B cell (primary cell): ENCODE measurements around the gene FOXF1. TPM values are rescaled to one million over a fixed set of nuclear protein-coding genes. Genes with fewer than 3 reads are reported as not detected.

Source experiments
- ATAC-seq: fragments of 200-7000 bp; cut with Tn5 transposase; one replicate; pipeline ENCODE4 v1.10.0; 2021; ENCODE audit warnings: low read depth, mild to moderate bottlenecking, moderate number of reproducible peaks, moderate library complexity
- CTCF ChIA-PET: fragments of 350-600 bp; sonication (Branson Sonifier 250); formaldehyde crosslinking; loops from one replicate; lab custom pipeline; 2021; ENCODE audit warnings: antibody characterized with exemption, inconsistent platforms; lab: Charles Lee
- POLR2A ChIA-PET: fragments of 350-600 bp; sonication (Branson Sonifier 250); formaldehyde crosslinking; loops from one replicate; lab custom pipeline; 2021; ENCODE audit warnings: antibody characterized with exemption; lab: Charles Lee
- DNase-seq: peaks from one replicate; pipeline ENCODE4 v3.0.0; 2013
- H2AFZ ChIP-seq: 2 replicates; pipeline ENCODE4 v1.6.1; 2012; ENCODE audit warnings: mild to moderate bottlenecking, low read depth, low read length; ENCODE audit not compliant: insufficient read depth, poor library complexity, severe bottlenecking
- H3K27ac ChIP-seq, 2 donors: 1 replicate in 1 of 2; 2 replicates in 1 of 2; pipeline ENCODE4 v1.5.1; 2012 to 2013; ENCODE audit warnings: low read length in 2 of 2, mild to moderate bottlenecking in 2 of 2, moderate library complexity in 1 of 2
- H3K27me3 ChIP-seq, 4 experiments: fragments of 200-600 bp in 1 of 4; sonication (generic) in 1 of 4; replicated peaks in 1 of 4; 1 replicate in 2 of 4; 2 replicates in 2 of 4; pipeline versions ENCODE4 v1.6.1 to v1.7.0; 2013 to 2016; ENCODE audit warnings: low read length in 3 of 4, mild to moderate bottlenecking in 2 of 4, mixed read lengths in 1 of 4, moderate library complexity in 1 of 4; ENCODE audit not compliant: insufficient read depth in 4 of 4, control insufficient read depth in 3 of 4; ENCODE audit errors: control extremely low read depth in 1 of 4
- H3K36me3 ChIP-seq, 2 experiments: replicated peaks in 1 of 2; 1 replicate in 1 of 2; 2 replicates in 1 of 2; pipeline versions ENCODE4 v1.6.1 to v1.7.1; 2013; ENCODE audit warnings: low read length in 1 of 2; ENCODE audit not compliant: insufficient read depth in 2 of 2, control insufficient read depth in 1 of 2; ENCODE audit errors: control extremely low read depth in 1 of 2, extremely low read depth in 1 of 2
- H3K4me1 ChIP-seq, 2 donors: fragments of 200-600 bp in 1 of 2; sonication (generic) in 1 of 2; 1 replicate in 1 of 2; 2 replicates in 1 of 2; pipeline versions ENCODE4 v1.5.1 to v1.6.1; 2013 to 2017; ENCODE audit warnings: low read length in 2 of 2; ENCODE audit not compliant: control insufficient read depth in 2 of 2, insufficient read depth in 2 of 2
- H3K4me2 ChIP-seq: replicated peaks from 2 replicates; pipeline ENCODE3; 2012; ENCODE audit warnings: mild to moderate bottlenecking, low read depth, low read length; ENCODE audit not compliant: poor library complexity, severe bottlenecking
- H3K4me3 ChIP-seq, 5 experiments: fragments of 200-600 bp in 1 of 5; sonication (generic) in 1 of 5; 1 replicate in 3 of 5; 2 replicates in 2 of 5; pipeline versions ENCODE4 v1.5.1 to v1.7.0; 2011 to 2016; ENCODE audit warnings: low read length in 4 of 5, mild to moderate bottlenecking in 4 of 5, low read depth in 2 of 5, control low read depth in 1 of 5, moderate library complexity in 1 of 5; ENCODE audit not compliant: insufficient read depth in 1 of 5; ENCODE audit errors: control extremely low read depth in 1 of 5, extremely low read depth in 1 of 5
- H3K79me2 ChIP-seq: fragments of 200-600 bp; sonication (generic); one replicate; pipeline ENCODE4 v1.6.0; 2016; ENCODE audit warnings: low read length; ENCODE audit not compliant: control insufficient read depth, insufficient read depth
- H3K9ac ChIP-seq: fragments of 200-600 bp; sonication (generic); 2 replicates; pipeline ENCODE4 v1.6.1; 2017; ENCODE audit warnings: mild to moderate bottlenecking, low read length, moderate library complexity
- H3K9me3 ChIP-seq, 3 donors: one replicate each; pipeline versions ENCODE4 v1.6.1 to v1.7.1; 2013; ENCODE audit warnings: low read length in 2 of 3; ENCODE audit not compliant: control insufficient read depth in 2 of 3, insufficient read depth in 1 of 3; ENCODE audit errors: control extremely low read depth in 1 of 3
- H4K20me1 ChIP-seq: 2 replicates; pipeline ENCODE4 v1.6.0; 2012; ENCODE audit warnings: mild to moderate bottlenecking, low read length; ENCODE audit not compliant: insufficient read depth, control insufficient read depth, poor library complexity, severe bottlenecking
- H3K27ac Mint-ChIP-seq: one replicate; pipeline ENCODE4 v1.8.0; 2021; ENCODE audit warnings: mixed read lengths
- H3K27me3 Mint-ChIP-seq: one replicate; pipeline ENCODE4 v1.8.0; 2021; ENCODE audit warnings: mixed read lengths
- H3K4me1 Mint-ChIP-seq: one replicate; pipeline ENCODE4 v1.8.0; 2021; ENCODE audit warnings: mixed read lengths
- H3K4me3 Mint-ChIP-seq: one replicate; pipeline ENCODE4 v1.8.0; 2021; ENCODE audit warnings: mixed read lengths
- H3K9me3 Mint-ChIP-seq: one replicate; pipeline ENCODE4 v1.8.0; 2022; ENCODE audit warnings: mixed read lengths; ENCODE audit not compliant: insufficient read depth
- CTCF ChIP-seq: fragments of 200-600 bp; IDR thresholded peaks from one replicate; pipeline ENCODE4 v1.8.0; 2022; ENCODE audit warnings: antibody characterized with exemption, mild to moderate bottlenecking
- EZH2 ChIP-seq: IDR thresholded peaks from 2 replicates; pipeline ENCODE4 v1.6.1; 2012; ENCODE audit warnings: borderline replicate concordance, low read depth, mild to moderate bottlenecking, moderate library complexity, low read length; ENCODE audit not compliant: insufficient read depth, poor library complexity, severe bottlenecking
- WGBS: methylation state at CpG from one replicate; pipeline ENCODE4 v1.1.5; 2013; ENCODE audit warnings: missing lambda C conversion rate; ENCODE audit not compliant: insufficient coverage; 5-methylcytosine and 5-hydroxymethylcytosine counted together
- intact Hi-C: fragments of 100-400 bp; cut with micrococcal nuclease; formaldehyde crosslinking; loops from one replicate; pipeline ENCODE4 v1.10.0; 2022
- polyA plus RNA-seq: library from polyadenylated mRNA; depleted of rRNA; stranded (reverse); fragments of >200 nt; gene quantifications from 2 replicates; pipeline ENCODE4 v1.2.3, GENCODE V29; 2012
- total RNA-seq, 2 donors: library from RNA; stranded (reverse); fragments of 120-200 nt in 1 of 2; gene quantifications; 1 replicate in 1 of 2; 2 replicates in 1 of 2; pipeline versions ENCODE4 v1.2.3 to v1.2.4, GENCODE V29; 2013 to 2022

Gene FOXF1
- total and polyA plus RNA-seq, 2 donors (not counting 1 experiment from before 2014, with no cell fraction given), result not detected

GRCh38 chr16:86480444-86480843, 29.9 kb upstream of the FOXF1 start:
- CTCF ChIA-PET, result no interaction called here
- Histone ChIP-seq H2AFZ (no peak overlapping the region), H3K79me2 (no peaks in the 10 kb centered on the region), H3K4me3 (no peak overlapping the region), H3K27me3 (peaks cover 0 to 17% (median 5%) of the 10 kb centered on the region in 4 experiments), H3K4me1 (no peaks in the 10 kb centered on the region), H3K9ac (no peak overlapping the region), H3K36me3 (no peaks in the 10 kb centered on the region), H3K27ac (no peak overlapping the region), H3K9me3 (peaks cover 0 to 22% (median 12%) of the 10 kb centered on the region in 3 donors), H4K20me1 (no peaks in the 10 kb centered on the region), H3K4me2 (no peak overlapping the region)
- Mint-ChIP-seq H3K9me3 (peaks cover 3% of the 10 kb centered on the region), H3K4me3 (no peak overlapping the region), H3K27me3 (peaks cover 42% of the 10 kb centered on the region), H3K4me1 (no peaks in the 10 kb centered on the region), H3K27ac (no peak overlapping the region)
- POLR2A ChIA-PET, result no interaction called here
- ATAC-seq (no peak), DNase-seq (no peak)
- no peak for TF ChIP-seq EZH2
- no peak for TF ChIP-seq CTCF
- intact Hi-C loops, result no loop called here
- WGBS, result 74% methylated on average over 8 of the region's 15 CpGs

GRCh38 chr16:86481607-86482006, 28.7 kb upstream of the FOXF1 start:
- CTCF ChIA-PET, result no interaction called here
- H3K4me3 Mint-ChIP-seq, result no peak overlapping the region

More at GRCh38 chr16:86481607-86482006, 28.7 kb upstream of the FOXF1 start:
- WGBS, result 100% methylated on average over 2 of the region's 3 CpGs
- Histone ChIP-seq H3K4me3 (no peak overlapping the region), H2AFZ (no peak overlapping the region), H3K9me3 (peaks cover 0 to 22% (median 12%) of the 10 kb centered on the region in 3 donors), H4K20me1 (no peaks in the 10 kb centered on the region), H3K4me1 (no peaks in the 10 kb centered on the region), H3K36me3 (no peaks in the 10 kb centered on the region), H3K27me3 (peaks cover 0 to 20% (median 6%) of the 10 kb centered on the region in 4 experiments), H3K79me2 (no peaks in the 10 kb centered on the region), H3K4me2 (no peak overlapping the region), H3K27ac (no peak overlapping the region), H3K9ac (no peak overlapping the region)
- no peak for DNase-seq
- H3K27me3 Mint-ChIP-seq, result peaks cover 46% of the 10 kb centered on the region
- no peaks in the 10 kb centered on the region for H3K4me1 Mint-ChIP-seq
- intact Hi-C loops, result no loop called here
- POLR2A ChIA-PET, result no interaction called here
- H3K27ac Mint-ChIP-seq, result no peak overlapping the region
- ATAC-seq, result no peak
- TF ChIP-seq CTCF, result no peak
- TF ChIP-seq EZH2, result no peak
- H3K9me3 Mint-ChIP-seq, result peaks cover 3% of the 10 kb centered on the region
